Spleen (tissue), 11 donors: ENCODE measurements around the gene TJP2. TPM values are rescaled to one million over a fixed set of nuclear protein-coding genes. Genes with fewer than 3 reads are reported as not detected.

ENCODE experiments used
- DNase-seq: peaks from one replicate; pipeline ENCODE4 v3.0.0-alpha.2; 2020
- H3K27ac ChIP-seq, 8 donors: fragments of 200-600 bp; sonication (generic) in 7 of 8; 1 replicate in 4 of 8; 2 replicates in 4 of 8; pipeline versions ENCODE4 v1.5.0 to v1.8.0; 2016 to 2021; ENCODE audit warnings: inconsistent platforms in 4 of 8, mild to moderate bottlenecking in 4 of 8, moderate library complexity in 1 of 8
- H3K27me3 ChIP-seq, 7 donors: fragments of 200-600 bp; sonication (generic) in 6 of 7; replicated peaks in 1 of 7; 1 replicate in 4 of 7; 2 replicates in 3 of 7; pipeline versions ENCODE4 v1.5.0 to v1.8.0; 2016 to 2021; ENCODE audit warnings: inconsistent platforms in 3 of 7, mild to moderate bottlenecking in 1 of 7
- H3K36me3 ChIP-seq, 6 donors: fragments of 200-600 bp; sonication (generic) in 5 of 6; 1 replicate in 4 of 6; 2 replicates in 2 of 6; pipeline versions ENCODE4 v1.5.0 to v1.8.0; 2016 to 2021; ENCODE audit warnings: inconsistent platforms in 2 of 6
- H3K4me1 ChIP-seq, 6 donors: fragments of 200-600 bp; sonication (generic) in 5 of 6; 1 replicate in 3 of 6; 2 replicates in 3 of 6; pipeline versions ENCODE4 v1.5.0 to v1.8.0; 2016 to 2021; ENCODE audit warnings: inconsistent platforms in 3 of 6
- H3K4me3 ChIP-seq, 8 donors: fragments of 200-600 bp; sonication (generic) in 7 of 8; 1 replicate in 4 of 8; 2 replicates in 4 of 8; pipeline versions ENCODE4 v1.5.0 to v1.8.0; 2016 to 2021; ENCODE audit warnings: inconsistent platforms in 4 of 8, mild to moderate bottlenecking in 4 of 8, moderate library complexity in 2 of 8
- H3K9me3 ChIP-seq, 8 donors: fragments of 200-600 bp; sonication (generic) in 7 of 8; 1 replicate in 4 of 8; 2 replicates in 4 of 8; pipeline versions ENCODE4 v1.5.0 to v1.8.0; 2016 to 2021; ENCODE audit warnings: inconsistent platforms in 4 of 8
- POLR2A ChIP-seq, 3 donors: fragments of 450-650 bp; IDR thresholded peaks; one replicate each; pipeline ENCODE4 v1.5.1; 2017; ENCODE audit warnings: antibody characterized with exemption in 3 of 3, mild to moderate bottlenecking in 1 of 3
- POLR2AphosphoS5 ChIP-seq, 3 donors: sonication (generic); formaldehyde crosslinking; IDR thresholded peaks; one replicate each; pipeline ENCODE4 v1.5.1; 2017; ENCODE audit warnings: antibody characterized with exemption in 3 of 3
- WGBS, 5 donors: extraction: QIAGEN DNeasy Blood & Tissue Kit in 3 of 5; methylation state at CpG; one replicate each; pipeline versions ENCODE4 v1.1.5 to v1.1.7; 2013 to 2018; 5-methylcytosine and 5-hydroxymethylcytosine counted together
- intact Hi-C: fragments of 100-400 bp; cut with DNase I; formaldehyde crosslinking; loops from one replicate; pipeline ENCODE4 v1.15.0; 2023; ENCODE audit warnings: low total_unique reads
- polyA plus RNA-seq, 3 donors: library from polyadenylated mRNA; stranded (reverse); fragments of 200-250 nt; gene quantifications; one replicate each; pipeline ENCODE4 v1.2.1, GENCODE V29; 2013
- total RNA-seq, 7 donors: library from RNA; depleted of rRNA in 3 of 7; stranded (reverse); fragments of >200 nt in 3 of 7; fragmentation: NEBNext Ultra II Directional in 4 of 7; extraction: Animal tissue kit (Norgen Biotek cat#: 25700) in 4 of 7; gene quantifications; one replicate each; pipeline versions ENCODE4 v1.1.0 to v1.2.1, GENCODE V29; 2016 to 2021
- TF ChIP-seq, protein P1 (sequence below), 11 experiments: fragments of 200-600 bp in 7 of 11; fragments of 450-650 bp in 4 of 11; sonication (generic) in 4 of 11; IDR thresholded peaks in 8 of 11; conservative IDR thresholded peaks in 3 of 11; 1 replicate in 7 of 11; 2 replicates in 4 of 11; pipeline versions ENCODE4 v1.4.0 to v1.8.0; 2016 to 2021; ENCODE audit warnings: antibody characterized with exemption in 11 of 11, inconsistent platforms in 4 of 11, mild to moderate bottlenecking in 1 of 11
- donor health status: healthy with polysubstance abuse.
- donor health status: DM: no; HTN: no; CAD: no; lungs with moderate emphysema.
- donor health status: DM: no; HTN: no; CAD: no.
- donor health status: Bipolar disorder and iron deficiency.
- donor health status: healthy.
- donor health status: DM: no; HTN: no; CAD: no.
- donor health status: DM: yes; HTN: yes; CAD: no.

TJP2 gene
- total and polyA plus RNA-seq, 10 donors = 2.9 to 20.5 (median 15.2) TPM

DNA sequence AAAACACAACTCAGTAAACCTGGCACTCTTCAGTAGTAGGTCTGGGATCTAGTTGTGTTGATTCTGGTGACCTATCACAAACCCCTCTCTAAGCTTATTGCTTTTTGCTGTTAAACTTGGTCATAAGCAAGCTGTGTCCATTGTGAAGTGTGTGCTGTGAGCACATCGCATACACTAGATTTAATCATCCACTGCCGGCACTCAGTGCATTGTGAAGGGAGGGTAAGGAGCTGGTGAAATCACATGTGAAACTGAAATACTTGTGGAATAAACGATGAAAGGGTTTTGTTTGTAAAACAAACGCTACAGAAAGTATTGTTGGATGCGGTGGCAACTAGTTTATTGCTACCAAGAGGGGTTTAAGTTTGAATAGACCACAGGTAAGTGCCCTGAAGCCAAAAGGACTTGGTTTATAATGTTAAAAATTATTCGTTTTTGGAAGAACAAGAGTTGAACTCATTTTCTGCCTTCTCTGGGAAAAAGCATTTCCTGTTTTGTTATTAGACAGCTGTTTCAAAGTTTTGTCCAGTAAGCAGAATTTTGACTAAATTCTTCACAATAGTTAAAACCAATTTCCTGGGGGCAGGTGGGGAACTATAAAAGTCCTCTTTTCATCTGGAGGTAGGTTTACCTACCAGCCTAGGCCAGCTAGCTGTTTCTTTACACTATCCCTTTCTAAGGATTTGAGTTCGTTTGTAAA lies 24.6 kb downstream of the TJP2 start:
- Histone ChIP-seq H3K4me1 (peaks cover 0 to 18% (median 7%) of the 10 kb centered on the region in 6 donors), H3K36me3 (no peaks in the 10 kb centered on the region), H3K4me3 (no peak overlapping the region), H3K27me3 (no peaks in the 10 kb centered on the region), H3K9me3 (no peaks in the 10 kb centered on the region), H3K27ac (no peak overlapping the region)
- WGBS, 5 donors = 69 to 81% (median 76%) methylated on average over 7 of the region's 7 CpGs
- intact Hi-C loops = no loop called here
- TF ChIP-seq, protein P1, sequence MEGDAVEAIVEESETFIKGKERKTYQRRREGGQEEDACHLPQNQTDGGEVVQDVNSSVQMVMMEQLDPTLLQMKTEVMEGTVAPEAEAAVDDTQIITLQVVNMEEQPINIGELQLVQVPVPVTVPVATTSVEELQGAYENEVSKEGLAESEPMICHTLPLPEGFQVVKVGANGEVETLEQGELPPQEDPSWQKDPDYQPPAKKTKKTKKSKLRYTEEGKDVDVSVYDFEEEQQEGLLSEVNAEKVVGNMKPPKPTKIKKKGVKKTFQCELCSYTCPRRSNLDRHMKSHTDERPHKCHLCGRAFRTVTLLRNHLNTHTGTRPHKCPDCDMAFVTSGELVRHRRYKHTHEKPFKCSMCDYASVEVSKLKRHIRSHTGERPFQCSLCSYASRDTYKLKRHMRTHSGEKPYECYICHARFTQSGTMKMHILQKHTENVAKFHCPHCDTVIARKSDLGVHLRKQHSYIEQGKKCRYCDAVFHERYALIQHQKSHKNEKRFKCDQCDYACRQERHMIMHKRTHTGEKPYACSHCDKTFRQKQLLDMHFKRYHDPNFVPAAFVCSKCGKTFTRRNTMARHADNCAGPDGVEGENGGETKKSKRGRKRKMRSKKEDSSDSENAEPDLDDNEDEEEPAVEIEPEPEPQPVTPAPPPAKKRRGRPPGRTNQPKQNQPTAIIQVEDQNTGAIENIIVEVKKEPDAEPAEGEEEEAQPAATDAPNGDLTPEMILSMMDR (IDR thresholded peaks at IDR 0.05 in 8 of 11, conservative IDR thresholded peaks at IDR 0.05 in 3 of 11) = no peak
- no peak for TF ChIP-seq POLR2A (IDR thresholded peaks at IDR 0.05)
- no peak for TF ChIP-seq POLR2AphosphoS5 (IDR thresholded peaks at IDR 0.05)
- no peak for DNase-seq

DNA sequence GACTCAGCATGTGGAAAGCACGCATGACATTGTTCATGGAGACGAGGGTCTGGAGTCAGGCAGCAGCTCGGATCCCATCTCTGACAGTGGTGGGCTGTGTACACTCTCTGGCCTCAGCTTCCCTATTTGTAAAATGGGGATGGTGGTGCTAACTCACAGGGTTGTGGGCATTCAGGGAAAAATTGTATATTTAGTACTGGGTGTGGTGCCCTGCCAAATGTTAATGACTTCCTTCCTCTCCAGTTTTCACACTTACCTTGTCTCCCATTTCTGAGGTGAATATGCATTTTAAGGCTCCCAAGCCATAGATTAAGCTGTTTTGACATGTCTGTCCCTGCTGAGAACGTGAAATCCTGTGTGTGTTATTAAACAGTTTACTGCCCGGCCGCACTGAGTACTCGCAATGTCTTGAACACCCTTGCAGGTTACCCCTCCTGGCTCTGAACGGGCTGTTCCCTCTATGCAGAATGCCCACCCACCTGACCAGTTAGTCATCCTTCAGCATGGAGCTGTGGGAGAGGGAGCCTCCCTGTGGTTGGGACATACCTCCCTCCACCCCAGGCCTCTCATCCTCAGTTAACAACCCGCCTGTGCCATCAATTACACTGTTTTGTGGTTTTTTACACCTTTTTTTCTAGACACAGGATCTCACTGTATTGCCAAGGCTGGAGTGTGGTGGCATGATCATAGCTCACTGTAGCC lies 25.8 kb downstream of the TJP2 start:
- 64 to 77% (median 69%) methylated on average over 9 of the region's 9 CpGs for WGBS, 5 donors
- Histone ChIP-seq H3K9me3 (no peaks in the 10 kb centered on the region), H3K4me1 (peaks cover 0 to 18% (median 7%) of the 10 kb centered on the region in 6 donors), H3K27me3 (no peaks in the 10 kb centered on the region), H3K4me3 (no peak overlapping the region), H3K27ac (no peak overlapping the region), H3K36me3 (no peaks in the 10 kb centered on the region)
- no peak for DNase-seq
- no peak for TF ChIP-seq POLR2A (IDR thresholded peaks at IDR 0.05)
- no peak for TF ChIP-seq POLR2AphosphoS5 (IDR thresholded peaks at IDR 0.05)
- TF ChIP-seq, protein P1 (IDR thresholded peaks at IDR 0.05 in 8 of 11, conservative IDR thresholded peaks at IDR 0.05 in 3 of 11) = no peak
- intact Hi-C loops = no loop called here

DNA sequence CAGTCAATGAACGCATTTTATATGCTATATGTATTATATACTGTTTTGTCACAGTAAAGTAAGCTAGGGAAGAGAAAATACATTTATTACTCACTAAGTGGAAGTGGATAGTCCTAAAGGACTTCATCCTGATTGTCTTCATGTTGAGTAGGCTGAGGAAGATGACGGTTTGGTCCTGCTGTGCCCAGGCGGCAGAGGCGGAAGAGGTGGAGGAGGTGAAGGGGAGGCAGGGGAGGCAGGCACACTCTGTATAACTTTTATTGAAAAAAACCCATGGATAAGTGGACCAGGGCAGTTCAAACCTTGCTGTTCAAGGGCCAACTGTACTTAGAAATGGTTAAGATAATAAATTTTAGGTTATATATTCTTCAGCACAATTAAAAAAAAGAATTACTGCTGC lies 28.5 kb downstream of the TJP2 start:
- peaks cover 0 to 16% (median 7%) of the 10 kb centered on the region in 6 donors for H3K4me1 ChIP-seq
- H3K36me3 ChIP-seq = no peaks in the 10 kb centered on the region
- no peaks in the 10 kb centered on the region for H3K27me3 ChIP-seq
- H3K27ac ChIP-seq = no peak overlapping the region
- DNase-seq = no peak
- 93 to 99% (median 94%) methylated on average over 4 of the region's 4 CpGs for WGBS, 5 donors
- no peaks in the 10 kb centered on the region for H3K9me3 ChIP-seq
- intact Hi-C loops = no loop called here
- TF ChIP-seq POLR2AphosphoS5 (IDR thresholded peaks at IDR 0.05) = no peak
- no peak for TF ChIP-seq POLR2A (IDR thresholded peaks at IDR 0.05)
- TF ChIP-seq, protein P1 (IDR thresholded peaks at IDR 0.05 in 8 of 11, conservative IDR thresholded peaks at IDR 0.05 in 3 of 11) = no peak
- no peak overlapping the region for H3K4me3 ChIP-seq

DNA sequence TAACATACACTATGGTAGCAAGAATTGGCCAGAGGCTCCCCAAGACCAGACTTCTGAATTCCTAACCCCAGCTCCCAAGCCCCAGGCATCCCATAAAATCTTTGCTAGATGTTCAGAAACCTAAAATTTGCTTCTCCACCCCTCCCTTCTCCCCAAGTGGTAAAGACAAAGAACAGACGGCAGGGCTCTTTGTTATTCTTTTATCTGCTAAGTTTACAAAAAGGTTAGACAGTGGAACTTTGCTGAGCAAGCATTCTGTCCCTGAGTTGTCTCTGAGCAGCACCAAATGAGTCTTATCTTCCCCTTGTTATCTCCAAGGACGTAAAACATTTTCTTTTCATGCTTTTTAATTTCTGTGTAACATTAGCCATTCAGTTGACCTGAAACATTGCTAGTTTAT lies 30.2 kb downstream of the TJP2 start:
- Histone ChIP-seq H3K4me3 (no peak overlapping the region), H3K27ac (no peak overlapping the region), H3K27me3 (no peaks in the 10 kb centered on the region), H3K4me1 (peaks cover 0 to 10% (median 4%) of the 10 kb centered on the region in 6 donors), H3K9me3 (no peaks in the 10 kb centered on the region), H3K36me3 (no peaks in the 10 kb centered on the region)
- TF ChIP-seq POLR2AphosphoS5 (IDR thresholded peaks at IDR 0.05) (no peak), POLR2A (IDR thresholded peaks at IDR 0.05) (no peak)
- TF ChIP-seq, protein P1 (IDR thresholded peaks at IDR 0.05 in 8 of 11, conservative IDR thresholded peaks at IDR 0.05 in 3 of 11) = no peak
- DNase-seq = no peak
- intact Hi-C loops = no loop called here
- 55 to 78% (median 61%) methylated on average over 2 of the region's 2 CpGs for WGBS, 5 donors
